Loucy (cell line): ENCODE results near the gene USP9Y.

Source experiments
- H2AFZ ChIP-seq: fragments of 200-600 bp; sonication (generic); 2 replicates; pipeline ENCODE4 v1.6.0; 2016; ENCODE audit warnings: antibody characterized with exemption, mild to moderate bottlenecking, low read length, moderate library complexity
- H3F3A ChIP-seq: fragments of 200-600 bp; 2 replicates; pipeline ENCODE4 v1.6.0; 2016; ENCODE audit warnings: antibody characterized with exemption, low read depth, mild to moderate bottlenecking
- H3K27me3 ChIP-seq: fragments of 200-600 bp; sonication (generic); 2 replicates; pipeline ENCODE4 v1.6.1; 2014; ENCODE audit warnings: low read length, mild to moderate bottlenecking; ENCODE audit not compliant: insufficient read depth, poor library complexity, severe bottlenecking
- H3K36me3 ChIP-seq: fragments of 200-600 bp; sonication (generic); 2 replicates; pipeline ENCODE4 v1.6.1; 2016; ENCODE audit warnings: low read length; ENCODE audit not compliant: insufficient read depth
- H3K4me1 ChIP-seq: fragments of 200-600 bp; sonication (generic); 2 replicates; pipeline ENCODE4 v1.5.1; 2014; ENCODE audit warnings: low read length, mild to moderate bottlenecking; ENCODE audit not compliant: insufficient read depth, poor library complexity, severe bottlenecking
- H3K4me2 ChIP-seq: fragments of 200-600 bp; sonication (generic); 2 replicates; pipeline ENCODE4 v1.6.0; 2014; ENCODE audit warnings: antibody characterized with exemption, low read length, low read depth, mild to moderate bottlenecking; ENCODE audit not compliant: poor library complexity, severe bottlenecking
- H3K4me3 ChIP-seq: fragments of 200-600 bp; sonication (generic); 2 replicates; pipeline ENCODE4 v1.5.1; 2014; ENCODE audit warnings: low read length, mild to moderate bottlenecking, mixed read lengths; ENCODE audit not compliant: poor library complexity, severe bottlenecking
- H3K79me2 ChIP-seq: fragments of 200-600 bp; sonication (generic); 2 replicates; pipeline ENCODE4 v1.6.1; 2014; ENCODE audit warnings: low read length; ENCODE audit not compliant: insufficient read depth
- H3K9ac ChIP-seq: fragments of 200-600 bp; sonication (generic); 2 replicates; pipeline ENCODE4 v1.6.0; 2014; ENCODE audit warnings: mild to moderate bottlenecking, low read depth, low read length, moderate library complexity; ENCODE audit not compliant: poor library complexity, severe bottlenecking
- H3K9me2 ChIP-seq: fragments of 200-600 bp; sonication (generic); replicated peaks from 2 replicates; pipeline ENCODE4 v1.6.1; 2016; ENCODE audit warnings: low read depth, low read length, mixed read lengths
- H3K9me3 ChIP-seq: fragments of 200-600 bp; sonication (generic); 2 replicates; pipeline ENCODE4 v1.6.1; 2014; ENCODE audit warnings: mild to moderate bottlenecking, antibody characterized with exemption, low read length, low read depth; ENCODE audit not compliant: insufficient read depth
- H4K20me1 ChIP-seq: fragments of 200-600 bp; sonication (generic); 2 replicates; pipeline ENCODE4 v1.6.0; 2014; ENCODE audit warnings: antibody characterized with exemption, low read length, mild to moderate bottlenecking; ENCODE audit not compliant: insufficient read depth, poor library complexity, severe bottlenecking
- EZH2phosphoT487 ChIP-seq: fragments of 200-600 bp; IDR thresholded peaks from 2 replicates; pipeline ENCODE4 v1.6.1; 2018; ENCODE audit warnings: antibody characterized with exemption, mild to moderate bottlenecking, moderate library complexity, borderline replicate concordance
- TF ChIP-seq, protein P1 (sequence below): fragments of 200-600 bp; sonication (generic); conservative IDR thresholded peaks from 2 replicates; pipeline ENCODE4 v1.5.1; 2014; ENCODE audit warnings: mild to moderate bottlenecking, antibody characterized with exemption, low read length

USP9Y gene

DNA sequence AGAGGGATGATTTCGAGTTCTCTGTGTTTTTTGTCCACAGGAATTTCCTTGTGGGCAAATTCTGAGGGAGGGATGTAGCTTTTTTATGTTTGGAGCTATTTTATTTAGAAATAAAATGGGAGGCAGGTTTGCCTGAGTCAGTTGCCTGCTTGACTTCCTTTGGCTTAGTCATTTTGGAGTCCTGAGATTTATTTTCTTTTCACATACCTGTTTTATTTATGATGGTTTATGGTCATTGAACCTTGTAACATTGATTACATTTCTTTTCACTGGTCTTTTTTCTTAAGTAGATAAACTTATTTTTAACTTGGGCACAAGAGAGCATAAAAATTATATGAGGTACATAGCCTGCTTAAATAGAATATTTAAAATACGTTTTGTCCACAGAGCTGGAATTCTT lies 12.7 kb upstream of the USP9Y start:
- Histone ChIP-seq H3K9me2 (no peaks in the 10 kb centered on the region), H3K4me3 (no peak overlapping the region), H3F3A (no peaks in the 10 kb centered on the region), H4K20me1 (no peaks in the 10 kb centered on the region), H3K27me3 (no peaks in the 10 kb centered on the region), H2AFZ (no peak overlapping the region), H3K4me2 (no peak overlapping the region), H3K79me2 (no peaks in the 10 kb centered on the region), H3K9ac (no peak overlapping the region), H3K36me3 (no peaks in the 10 kb centered on the region), H3K9me3 (no peaks in the 10 kb centered on the region), H3K4me1 (no peaks in the 10 kb centered on the region)
- TF ChIP-seq, protein P1, sequence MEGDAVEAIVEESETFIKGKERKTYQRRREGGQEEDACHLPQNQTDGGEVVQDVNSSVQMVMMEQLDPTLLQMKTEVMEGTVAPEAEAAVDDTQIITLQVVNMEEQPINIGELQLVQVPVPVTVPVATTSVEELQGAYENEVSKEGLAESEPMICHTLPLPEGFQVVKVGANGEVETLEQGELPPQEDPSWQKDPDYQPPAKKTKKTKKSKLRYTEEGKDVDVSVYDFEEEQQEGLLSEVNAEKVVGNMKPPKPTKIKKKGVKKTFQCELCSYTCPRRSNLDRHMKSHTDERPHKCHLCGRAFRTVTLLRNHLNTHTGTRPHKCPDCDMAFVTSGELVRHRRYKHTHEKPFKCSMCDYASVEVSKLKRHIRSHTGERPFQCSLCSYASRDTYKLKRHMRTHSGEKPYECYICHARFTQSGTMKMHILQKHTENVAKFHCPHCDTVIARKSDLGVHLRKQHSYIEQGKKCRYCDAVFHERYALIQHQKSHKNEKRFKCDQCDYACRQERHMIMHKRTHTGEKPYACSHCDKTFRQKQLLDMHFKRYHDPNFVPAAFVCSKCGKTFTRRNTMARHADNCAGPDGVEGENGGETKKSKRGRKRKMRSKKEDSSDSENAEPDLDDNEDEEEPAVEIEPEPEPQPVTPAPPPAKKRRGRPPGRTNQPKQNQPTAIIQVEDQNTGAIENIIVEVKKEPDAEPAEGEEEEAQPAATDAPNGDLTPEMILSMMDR, result no peak
- TF ChIP-seq EZH2phosphoT487, result no peak

DNA sequence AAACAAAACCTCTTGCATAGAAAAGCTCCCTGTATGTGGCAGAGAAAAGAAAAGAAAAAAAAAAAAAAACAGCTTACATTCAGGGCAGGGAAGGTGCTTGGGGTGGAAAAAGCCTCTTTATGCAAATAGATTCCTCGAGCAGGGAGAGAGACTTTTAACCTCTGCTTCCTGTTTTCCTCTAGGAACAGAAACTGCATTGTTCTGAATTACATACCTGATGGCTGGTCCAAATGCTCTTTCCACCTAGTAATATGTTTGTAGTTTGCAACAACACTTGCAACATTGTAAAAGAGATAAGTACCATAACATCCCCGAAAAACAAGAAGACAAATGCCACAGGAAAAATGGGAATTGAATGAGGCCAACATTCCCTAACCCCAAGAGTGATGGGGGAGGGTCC lies 944 bp upstream of the USP9Y start:
- Histone ChIP-seq H3K4me1 (no peaks in the 10 kb centered on the region), H3K9ac (no peak overlapping the region), H3K9me2 (no peaks in the 10 kb centered on the region), H4K20me1 (no peaks in the 10 kb centered on the region), H2AFZ (no peak overlapping the region), H3K27me3 (no peaks in the 10 kb centered on the region), H3K4me2 (no peak overlapping the region), H3K9me3 (no peaks in the 10 kb centered on the region), H3K36me3 (no peaks in the 10 kb centered on the region), H3K79me2 (no peaks in the 10 kb centered on the region), H3K4me3 (no peak overlapping the region), H3F3A (no peaks in the 10 kb centered on the region)
- no peak for TF ChIP-seq EZH2phosphoT487
- TF ChIP-seq, protein P1, result no peak

DNA sequence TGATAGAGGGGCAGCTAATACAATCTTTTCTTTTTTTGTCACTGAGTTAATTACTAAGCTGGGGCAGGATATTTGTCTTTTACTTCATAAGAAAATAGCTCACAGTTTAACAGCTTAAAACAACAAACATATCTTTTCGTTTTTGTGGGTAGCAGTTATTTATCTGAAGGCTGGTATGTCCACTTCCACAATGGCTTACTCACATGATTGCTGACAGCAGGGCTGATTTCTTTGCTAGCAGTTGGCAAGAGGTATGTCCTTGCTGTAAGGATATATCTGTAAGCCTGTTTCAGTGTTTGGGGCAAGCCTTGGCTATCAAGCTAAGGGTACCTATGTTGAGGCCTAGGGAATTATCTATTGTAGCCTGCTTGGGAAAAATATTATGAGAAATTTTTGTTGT lies 1.1 kb downstream of the USP9Y start:
- H3K9me2 ChIP-seq, result no peaks in the 10 kb centered on the region
- no peaks in the 10 kb centered on the region for H4K20me1 ChIP-seq
- no peaks in the 10 kb centered on the region for H3K9me3 ChIP-seq
- no peak overlapping the region for H3K4me2 ChIP-seq
- no peak overlapping the region for H3K4me3 ChIP-seq
- TF ChIP-seq, protein P1, result no peak
- H2AFZ ChIP-seq, result no peak overlapping the region
- no peaks in the 10 kb centered on the region for H3K4me1 ChIP-seq
- no peak overlapping the region for H3K9ac ChIP-seq
- no peaks in the 10 kb centered on the region for H3K79me2 ChIP-seq
- H3K27me3 ChIP-seq, result no peaks in the 10 kb centered on the region
- no peaks in the 10 kb centered on the region for H3K36me3 ChIP-seq
- no peaks in the 10 kb centered on the region for H3F3A ChIP-seq
